CD4-positive, alpha-beta T cell treated with Interleukin-12 subunit alpha and Interleukin-12 subunit beta, for 1 hour (primary cell): ENCODE results near the gene ING5.

Source experiments
- DNase-seq: peaks from one replicate; pipeline ENCODE4 v3.0.0-alpha.2; 2020

Gene ING5

GRCh38 chr2:241708879-241709278, 7.0 kb downstream of the ING5 start:
- no peak for DNase-seq

- DNase-seq, result no peak
Measured at GRCh38 chr2:241719093-241719492, 17.3 kb downstream of the ING5 start.

DNA sequence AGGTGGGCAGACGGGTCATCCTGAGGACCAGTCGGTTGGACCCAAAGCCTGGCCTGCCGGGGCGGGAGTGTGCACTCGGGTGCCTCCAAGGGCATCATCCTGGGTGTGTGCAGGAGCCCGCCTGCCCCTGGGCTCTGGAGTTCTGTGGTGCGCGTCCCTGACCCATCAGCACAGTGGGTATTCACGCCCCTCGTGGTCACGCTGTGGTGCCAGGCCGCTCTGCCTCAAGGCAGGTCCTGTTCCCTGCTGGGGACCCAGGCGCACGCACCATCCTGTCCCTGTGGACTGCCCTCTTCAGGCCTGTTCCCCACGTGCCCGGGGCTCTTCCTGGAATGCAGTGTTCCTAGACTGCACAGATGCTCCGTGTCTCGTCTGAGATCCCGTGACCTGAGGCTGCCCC, 18.3 kb downstream of the ING5 start:
- DNase-seq, result no peak

GRCh38 chr2:241720560-241720959, 18.7 kb downstream of the ING5 start:
- DNase-seq, result no peak

DNA sequence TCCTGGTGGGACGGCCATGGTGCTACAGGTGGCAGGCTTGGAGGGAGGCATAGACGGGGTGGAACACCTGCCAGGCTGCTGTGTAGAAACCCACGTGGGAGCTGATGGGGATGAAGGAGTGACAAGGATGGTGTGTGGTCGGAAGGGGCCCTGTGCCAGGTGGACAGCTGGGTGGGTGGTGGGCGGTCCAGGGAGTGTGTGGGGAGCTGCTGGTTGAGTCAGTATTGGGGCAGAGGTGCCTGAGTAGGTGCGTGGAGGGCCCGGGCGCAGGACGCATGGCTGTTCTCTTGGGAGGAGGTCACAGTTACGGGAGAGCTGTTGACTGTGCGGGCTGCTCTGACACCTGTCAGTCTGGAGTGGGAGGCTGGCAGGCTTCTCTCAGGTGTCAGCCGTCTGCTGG, 20.0 kb downstream of the ING5 start:
- DNase-seq, result no peak

DNA sequence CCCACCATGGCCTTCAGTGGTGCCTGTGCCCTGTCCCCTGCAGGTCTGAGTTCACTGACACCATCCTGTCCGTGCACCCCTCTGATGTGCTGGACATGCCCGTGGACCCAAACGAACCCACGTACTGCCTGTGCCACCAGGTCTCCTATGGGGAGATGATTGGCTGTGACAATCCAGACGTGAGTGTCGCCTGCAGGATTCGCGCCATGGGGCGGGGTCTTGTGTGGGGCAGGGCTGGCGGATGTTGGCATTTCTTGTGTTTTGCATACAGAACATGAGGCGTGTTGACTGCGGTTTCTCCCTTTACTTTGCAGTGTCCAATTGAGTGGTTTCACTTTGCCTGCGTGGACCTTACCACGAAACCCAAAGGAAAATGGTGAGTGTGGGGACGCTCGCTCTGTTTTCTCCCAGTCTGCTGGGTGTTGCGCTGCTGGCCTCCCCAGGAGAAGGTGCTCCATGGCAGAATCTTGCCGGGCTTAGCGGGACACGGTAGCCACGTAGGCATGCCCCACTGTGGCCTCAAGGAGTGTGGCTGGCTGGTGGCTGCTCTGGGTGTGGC, 21.1 kb downstream of the ING5 start:
- no peak for DNase-seq

DNA sequence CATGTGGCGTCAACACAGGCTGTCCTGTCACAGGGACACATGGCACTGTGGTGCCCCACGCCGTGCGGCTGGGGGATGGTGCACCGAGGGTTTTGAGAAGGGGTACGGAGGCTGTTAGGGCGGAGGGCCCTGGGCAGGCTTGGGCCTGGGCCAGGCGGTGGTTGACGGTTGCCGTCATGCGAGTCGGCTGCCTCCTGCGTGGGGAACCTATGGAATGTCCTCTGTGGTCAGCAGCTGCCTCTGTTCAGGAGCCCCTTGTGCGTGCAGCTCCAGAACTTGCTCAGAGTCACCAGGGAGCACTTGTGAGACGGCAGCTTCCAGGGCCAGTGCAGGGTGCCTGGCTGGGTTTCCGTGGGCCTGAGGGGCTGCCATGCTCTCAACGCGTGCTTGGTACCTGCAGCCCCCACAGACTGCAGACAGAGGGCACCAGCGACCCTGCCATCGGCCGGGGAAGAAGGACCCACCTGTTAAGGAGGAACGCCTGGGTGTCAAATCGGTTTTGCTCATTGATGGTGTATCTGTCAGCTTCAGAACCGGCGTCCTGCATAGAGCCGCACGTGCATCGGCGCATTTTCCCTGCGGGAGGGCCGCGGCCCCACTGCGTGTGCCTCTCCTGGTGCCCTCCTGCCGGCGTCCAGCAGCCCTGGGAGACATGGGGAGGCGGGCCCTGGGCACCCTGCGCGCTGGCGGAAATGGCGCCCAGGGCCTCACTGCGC, 22.6 kb downstream of the ING5 start:
- peak; percentile 43 for DNase-seq

- no peak for DNase-seq
Measured at GRCh38 chr2:241724975-241725870, 23.4 kb downstream of the ING5 start.

DNA sequence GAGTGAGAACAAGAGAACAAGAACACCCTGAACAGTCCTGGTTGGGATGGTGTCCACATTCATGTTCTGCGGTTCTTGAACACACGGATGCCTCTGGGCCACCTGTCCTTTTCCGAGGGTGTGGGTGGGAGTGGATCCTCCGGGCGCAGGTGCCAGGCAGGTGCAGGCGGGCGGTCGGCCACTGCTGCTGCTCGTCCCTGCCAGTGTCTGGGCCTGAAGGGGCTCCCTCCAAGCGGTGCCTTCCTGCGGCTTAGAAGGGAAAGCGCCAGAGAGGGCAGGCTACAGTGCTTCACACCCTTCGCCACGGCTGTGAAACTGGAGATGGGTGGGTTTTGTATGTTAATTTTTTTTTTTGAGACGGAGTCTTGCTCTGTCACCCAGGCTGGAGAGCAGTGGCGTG, 24.6 kb downstream of the ING5 start:
- no peak for DNase-seq

- no peak for DNase-seq
Measured at GRCh38 chr2:241728000-241728399, 26.2 kb downstream of the ING5 start.

DNA sequence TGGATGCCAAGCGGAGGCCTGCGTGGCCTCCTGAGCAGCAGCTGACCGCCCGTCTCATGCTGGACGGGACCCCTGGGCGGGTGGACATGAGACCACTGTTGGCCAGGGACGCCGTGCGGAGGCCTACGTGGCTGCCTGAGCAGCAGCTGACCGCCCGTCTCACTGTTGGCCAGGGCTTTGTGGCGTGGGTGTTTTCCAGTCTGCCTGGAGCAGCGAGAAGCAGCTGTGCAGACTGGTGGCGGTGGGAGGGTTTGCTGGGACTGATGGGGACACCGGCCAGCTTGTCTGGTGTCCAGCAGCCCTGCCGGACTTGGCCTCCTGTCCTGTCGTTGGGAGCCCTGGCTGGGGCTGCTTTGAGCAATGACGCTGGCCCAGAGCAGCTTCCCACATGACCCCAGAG, 26.8 kb downstream of the ING5 start:
- DNase-seq, result no peak

DNA sequence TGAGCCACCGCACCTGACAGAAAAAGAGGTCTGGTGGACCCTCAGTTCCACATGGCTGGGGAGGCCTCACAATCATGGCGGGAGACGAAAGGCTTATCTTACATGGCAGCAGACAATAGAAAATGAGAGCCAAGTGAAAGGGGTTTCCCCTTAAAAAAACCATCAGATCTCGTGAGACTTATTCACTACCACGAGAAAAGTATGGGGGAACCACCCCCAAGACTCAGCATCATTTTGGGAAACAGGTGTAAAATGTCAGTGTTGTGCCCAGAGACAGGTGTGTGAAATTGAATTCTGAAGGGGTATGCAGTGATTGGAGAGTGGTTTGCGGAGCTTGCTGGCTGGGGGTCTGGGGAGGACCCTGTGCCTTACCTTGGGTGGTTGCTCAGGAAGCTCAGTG, 28.0 kb downstream of the ING5 start:
- no peak for DNase-seq

DNA sequence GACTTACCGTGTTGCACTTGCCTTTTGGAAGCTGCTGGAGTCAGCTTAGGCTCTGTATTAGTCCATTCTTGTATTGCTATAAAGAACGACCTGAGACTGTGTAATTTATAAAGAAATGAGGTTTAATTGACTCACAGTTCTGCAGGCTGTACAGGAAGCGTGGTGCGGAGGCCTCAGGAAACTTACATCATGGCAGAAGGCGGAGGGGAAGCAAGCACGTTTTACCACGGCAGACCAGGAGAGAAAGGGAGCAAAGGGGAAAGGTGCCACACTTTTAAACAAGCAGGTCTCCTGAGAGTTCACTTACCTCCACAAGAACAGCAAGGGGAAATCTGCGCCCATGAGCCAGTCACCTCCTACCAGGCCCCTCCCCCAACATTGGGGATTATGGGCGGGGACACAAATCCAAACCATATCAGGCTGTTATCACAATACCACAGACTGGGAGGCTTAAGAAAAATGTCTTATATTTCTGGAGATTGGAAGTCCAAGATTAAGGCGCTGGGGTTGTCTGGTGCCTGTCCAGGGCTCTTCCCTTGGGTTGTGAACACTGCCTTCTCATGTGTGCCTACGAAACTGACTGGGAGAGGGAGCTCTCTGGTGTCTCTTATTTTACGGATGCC, 28.9 kb downstream of the ING5 start:
- no peak for DNase-seq

DNA sequence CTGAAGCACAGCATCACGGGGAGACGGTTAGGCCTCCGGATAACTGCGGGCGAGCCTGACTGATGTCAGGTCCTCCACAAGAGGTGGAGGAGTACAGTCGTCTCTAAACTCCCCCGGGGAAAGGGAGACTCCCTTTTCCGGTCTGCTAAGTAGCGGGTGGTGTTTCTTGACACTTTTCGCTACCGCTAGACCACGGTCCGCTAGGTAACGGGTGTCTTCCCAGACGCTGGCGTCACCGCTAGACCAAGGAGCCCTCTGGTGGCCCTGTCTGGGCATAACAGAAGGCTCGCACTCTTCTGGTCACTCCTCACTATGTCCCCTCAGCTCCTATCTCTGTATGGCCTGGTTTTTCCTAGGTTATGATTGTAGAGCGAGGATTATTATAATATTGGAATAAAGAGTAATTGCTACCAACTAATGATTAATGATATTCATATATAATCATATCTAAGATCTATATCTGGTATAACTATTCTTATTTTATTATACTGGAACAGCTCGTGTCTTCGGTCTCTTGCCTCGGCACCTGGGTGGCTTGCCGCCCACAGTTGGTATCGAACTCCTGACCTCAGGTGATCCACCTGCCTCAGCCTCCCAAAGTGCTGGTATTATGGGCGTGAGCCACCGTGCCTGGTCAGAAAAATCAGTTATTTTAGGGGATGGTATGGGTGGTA, 30.8 kb downstream of the ING5 start:
- peak; percentile 61 for DNase-seq

DNA sequence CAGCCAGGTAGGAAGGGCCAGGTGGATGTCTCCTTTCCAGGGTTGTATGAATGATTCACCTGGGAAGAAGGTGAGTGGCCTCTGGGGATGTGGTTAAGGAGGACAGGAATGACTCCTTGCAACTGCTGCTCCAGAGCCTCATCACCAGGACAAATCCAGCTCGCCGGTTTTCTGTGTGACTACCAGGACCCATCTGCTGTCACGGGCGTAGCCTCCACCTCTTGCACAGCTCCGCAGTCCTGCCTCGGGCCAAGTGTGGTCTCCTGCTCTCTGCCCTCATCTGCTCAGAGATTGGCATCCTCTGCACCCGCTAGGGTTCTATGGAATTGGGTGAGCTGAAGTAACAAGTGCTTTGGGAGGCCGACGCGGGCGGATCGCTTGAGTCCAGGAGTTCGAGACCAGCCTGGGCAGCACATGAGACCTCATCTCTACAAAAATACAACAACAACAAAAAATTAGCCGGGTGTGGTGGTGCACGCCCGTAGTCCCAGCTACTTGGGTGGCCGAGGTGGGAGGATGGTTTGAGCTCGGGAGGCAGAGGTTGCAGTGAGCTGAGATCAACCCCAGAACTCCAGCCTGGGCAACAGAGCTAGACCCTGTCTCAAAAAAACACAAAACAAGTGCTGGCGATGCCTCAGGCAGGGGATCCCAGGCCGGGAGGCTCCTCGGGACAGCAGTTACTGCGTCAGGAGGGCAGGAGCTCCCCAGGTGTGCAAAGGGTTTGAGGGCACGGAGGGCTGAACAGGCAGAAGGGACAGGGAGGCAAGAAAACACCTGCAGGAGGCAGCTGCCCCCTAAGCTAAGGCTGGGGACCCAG, 31.8 kb downstream of the ING5 start:
- DNase-seq, result no peak

GRCh38 chr2:241734208-241734466, 32.3 kb downstream of the ING5 start:
- no peak for DNase-seq

DNA sequence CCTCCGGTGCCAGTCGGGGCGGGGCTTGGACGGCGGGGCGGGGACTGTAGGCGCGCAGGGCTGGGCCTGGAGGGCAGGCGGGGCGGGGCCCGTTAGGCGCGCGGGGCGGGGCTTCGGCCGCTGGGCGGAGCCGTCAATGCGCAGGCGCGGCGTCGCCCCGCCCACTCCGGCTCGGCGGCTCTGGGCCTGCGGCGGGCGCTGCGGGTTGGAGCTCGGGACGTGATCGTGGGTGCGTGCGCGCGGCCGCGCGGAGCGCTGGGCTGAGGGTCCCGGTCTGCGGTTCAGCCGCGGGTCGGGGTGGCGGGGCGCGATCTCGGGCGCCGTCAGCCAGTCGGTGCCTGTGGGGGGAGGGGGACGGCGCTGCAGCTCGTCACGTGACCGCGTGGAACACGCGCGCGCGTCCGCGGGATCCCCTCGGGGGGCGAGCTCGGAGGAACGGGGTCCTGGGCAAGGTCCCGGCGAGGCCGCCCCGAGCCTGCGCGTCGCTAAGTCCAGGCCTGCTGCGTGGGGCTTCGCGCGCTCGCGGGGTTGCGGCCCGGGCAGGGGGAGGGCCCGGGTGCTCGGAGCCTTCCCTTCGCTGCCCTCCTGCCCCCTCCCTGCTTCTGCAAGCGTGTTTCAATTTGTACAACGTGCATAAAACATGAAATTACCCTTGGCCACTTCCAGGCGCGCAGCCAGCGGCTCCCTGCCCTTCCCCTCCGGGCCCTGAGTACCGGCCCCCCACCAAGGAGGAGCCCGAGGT, 32.8 kb downstream of the ING5 start, which contains the start of gene D2HGDH:
Gene D2HGDH (plus strand): TSS at position 164 of the 742 bp plus-strand sequence. CDS start 595 bp downstream, outside the sequence.
- DNase-seq, result peak; percentile 93

GRCh38 chr2:241736111-241736510, 34.3 kb downstream of the ING5 start:
- DNase-seq, result no peak

DNA sequence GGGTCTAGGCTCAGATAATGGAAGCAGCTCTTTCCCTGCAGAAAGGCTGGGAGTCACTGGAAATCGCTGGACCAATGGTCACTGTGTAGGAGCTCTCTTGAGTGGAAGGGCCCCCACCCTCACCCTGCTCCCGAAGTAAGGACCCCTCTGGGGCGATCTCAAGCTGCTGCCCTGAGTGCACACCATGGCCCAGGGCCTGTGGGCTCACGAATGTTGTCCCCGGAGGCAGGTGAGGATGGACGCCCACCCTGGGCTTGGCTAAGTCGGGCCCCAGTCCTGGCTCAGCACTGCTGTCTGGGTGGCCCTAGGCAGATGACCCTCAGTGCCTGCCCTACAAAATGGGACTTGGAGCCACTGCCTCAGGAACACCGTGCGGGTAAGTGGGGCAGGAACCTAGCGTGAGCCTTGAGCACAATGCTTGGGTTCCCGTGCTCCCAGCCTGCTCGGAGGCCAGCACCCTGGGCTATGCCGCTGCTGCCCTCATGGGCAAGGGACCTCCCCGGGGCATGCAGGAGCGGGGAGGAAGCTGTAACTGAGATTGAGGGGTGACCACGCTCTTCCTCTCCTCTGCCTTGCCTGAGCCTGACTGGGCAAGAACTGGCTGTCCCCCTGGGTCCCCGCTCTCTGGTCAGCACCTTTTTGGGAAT, 36.3 kb downstream of the ING5 start:
- DNase-seq, result no peak

DNA sequence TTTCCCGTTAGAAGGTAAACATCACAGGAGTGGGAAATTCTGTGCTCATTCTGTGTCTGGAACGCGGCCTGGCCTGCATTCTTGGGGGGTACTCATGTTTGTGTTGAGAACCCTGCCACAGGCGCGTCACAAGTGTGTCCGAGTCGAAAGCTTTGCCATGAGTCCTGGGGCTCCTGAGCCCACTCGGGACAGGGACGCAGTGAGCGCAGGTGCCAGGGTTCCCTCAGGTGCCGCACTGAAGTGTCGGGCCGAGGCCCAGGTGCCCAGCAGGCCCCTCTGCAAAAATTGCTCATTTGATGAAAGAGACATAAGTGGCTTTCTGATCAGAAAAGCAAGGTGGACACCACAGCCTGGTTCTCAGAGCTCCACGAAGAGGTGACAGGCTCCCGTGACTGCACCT, 37.3 kb downstream of the ING5 start:
- DNase-seq, result no peak

- no peak for DNase-seq
Measured at GRCh38 chr2:241739651-241740050, 37.8 kb downstream of the ING5 start.
